Panc1 (cell line): ENCODE measurements around the gene VAT1L.

Experiments used
- POLR2AphosphoS5 ChIP-seq: IDR thresholded peaks from 2 replicates; pipeline ENCODE4 v1.6.1; 2012; ENCODE audit warnings: mild to moderate bottlenecking, low read depth, low read length, moderate library complexity
- SIN3A ChIP-seq: IDR thresholded peaks from 2 replicates; pipeline ENCODE4 v1.6.1; 2012; ENCODE audit warnings: low read depth, mild to moderate bottlenecking, low read length, moderate library complexity, borderline replicate concordance; ENCODE audit not compliant: insufficient read depth
- TF ChIP-seq, protein P1 (sequence below): fragments of 450-650 bp; IDR thresholded peaks from 2 replicates; pipeline ENCODE4 v1.5.1; 2017; ENCODE audit warnings: mild to moderate bottlenecking

DNA sequence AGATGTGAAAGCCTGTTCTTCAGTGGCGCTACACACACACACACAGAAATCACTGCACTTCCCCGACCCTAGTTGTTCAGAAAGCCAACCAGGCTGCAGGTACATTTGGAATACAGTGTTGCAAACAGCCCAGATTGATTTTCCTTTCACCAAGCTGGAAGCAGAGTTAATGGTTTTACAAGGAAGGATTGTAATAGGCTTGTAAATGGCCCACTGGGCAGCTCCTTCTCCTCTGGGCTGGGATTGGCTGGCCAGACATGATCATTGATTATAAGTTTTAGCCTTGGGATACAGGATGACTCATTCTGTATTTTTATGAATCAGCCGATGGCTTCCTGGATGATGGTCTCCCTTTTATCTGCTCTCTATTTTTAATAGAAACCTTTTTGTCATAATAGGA is 2.5 kb downstream of the VAT1L start:
- TF ChIP-seq, protein P1, sequence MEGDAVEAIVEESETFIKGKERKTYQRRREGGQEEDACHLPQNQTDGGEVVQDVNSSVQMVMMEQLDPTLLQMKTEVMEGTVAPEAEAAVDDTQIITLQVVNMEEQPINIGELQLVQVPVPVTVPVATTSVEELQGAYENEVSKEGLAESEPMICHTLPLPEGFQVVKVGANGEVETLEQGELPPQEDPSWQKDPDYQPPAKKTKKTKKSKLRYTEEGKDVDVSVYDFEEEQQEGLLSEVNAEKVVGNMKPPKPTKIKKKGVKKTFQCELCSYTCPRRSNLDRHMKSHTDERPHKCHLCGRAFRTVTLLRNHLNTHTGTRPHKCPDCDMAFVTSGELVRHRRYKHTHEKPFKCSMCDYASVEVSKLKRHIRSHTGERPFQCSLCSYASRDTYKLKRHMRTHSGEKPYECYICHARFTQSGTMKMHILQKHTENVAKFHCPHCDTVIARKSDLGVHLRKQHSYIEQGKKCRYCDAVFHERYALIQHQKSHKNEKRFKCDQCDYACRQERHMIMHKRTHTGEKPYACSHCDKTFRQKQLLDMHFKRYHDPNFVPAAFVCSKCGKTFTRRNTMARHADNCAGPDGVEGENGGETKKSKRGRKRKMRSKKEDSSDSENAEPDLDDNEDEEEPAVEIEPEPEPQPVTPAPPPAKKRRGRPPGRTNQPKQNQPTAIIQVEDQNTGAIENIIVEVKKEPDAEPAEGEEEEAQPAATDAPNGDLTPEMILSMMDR = no peak
- TF ChIP-seq POLR2AphosphoS5 (no peak), SIN3A (no peak)
